Measurements from ENCODE around the gene PAXIP1.

Gene PAXIP1

DNA sequence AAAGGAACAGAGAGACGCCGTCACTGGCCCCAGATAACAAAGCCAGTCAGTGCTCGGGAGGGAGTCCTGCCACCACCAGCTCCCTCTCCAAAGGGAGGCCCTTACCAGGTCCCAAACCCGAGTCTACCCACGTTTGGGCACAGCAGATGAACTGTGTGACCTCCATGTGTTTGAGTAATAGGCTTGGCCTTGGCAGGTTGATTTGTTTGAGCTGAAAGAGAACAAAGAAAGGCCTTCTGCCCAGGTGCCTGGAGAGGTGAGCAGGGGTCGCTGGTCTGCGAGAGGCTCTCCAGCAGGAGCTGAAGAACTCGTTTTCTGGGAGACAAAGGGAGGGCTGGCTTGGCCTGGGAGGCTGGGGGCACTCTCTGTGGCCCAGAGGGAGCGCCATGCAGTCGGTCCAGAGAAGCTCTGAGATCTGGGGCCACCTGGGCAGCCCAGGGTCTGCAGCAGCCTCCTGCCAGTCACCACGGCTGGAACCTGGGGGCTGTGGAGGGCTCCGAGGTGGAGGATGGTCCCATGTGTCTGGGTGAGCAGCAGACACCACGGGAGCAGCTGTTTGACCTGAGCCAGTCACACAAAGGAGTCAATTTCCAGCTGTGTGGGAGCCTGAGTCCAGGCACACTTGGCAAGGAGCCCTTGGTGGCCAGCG is 99.7 kb downstream of the PAXIP1 start:
- TF ChIP-seq, protein P1, sequence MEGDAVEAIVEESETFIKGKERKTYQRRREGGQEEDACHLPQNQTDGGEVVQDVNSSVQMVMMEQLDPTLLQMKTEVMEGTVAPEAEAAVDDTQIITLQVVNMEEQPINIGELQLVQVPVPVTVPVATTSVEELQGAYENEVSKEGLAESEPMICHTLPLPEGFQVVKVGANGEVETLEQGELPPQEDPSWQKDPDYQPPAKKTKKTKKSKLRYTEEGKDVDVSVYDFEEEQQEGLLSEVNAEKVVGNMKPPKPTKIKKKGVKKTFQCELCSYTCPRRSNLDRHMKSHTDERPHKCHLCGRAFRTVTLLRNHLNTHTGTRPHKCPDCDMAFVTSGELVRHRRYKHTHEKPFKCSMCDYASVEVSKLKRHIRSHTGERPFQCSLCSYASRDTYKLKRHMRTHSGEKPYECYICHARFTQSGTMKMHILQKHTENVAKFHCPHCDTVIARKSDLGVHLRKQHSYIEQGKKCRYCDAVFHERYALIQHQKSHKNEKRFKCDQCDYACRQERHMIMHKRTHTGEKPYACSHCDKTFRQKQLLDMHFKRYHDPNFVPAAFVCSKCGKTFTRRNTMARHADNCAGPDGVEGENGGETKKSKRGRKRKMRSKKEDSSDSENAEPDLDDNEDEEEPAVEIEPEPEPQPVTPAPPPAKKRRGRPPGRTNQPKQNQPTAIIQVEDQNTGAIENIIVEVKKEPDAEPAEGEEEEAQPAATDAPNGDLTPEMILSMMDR (IDR thresholded peaks at IDR 0.05; ENCODE audit: borderline replicate concordance, insufficient read depth, low read depth, low read length): no peak
- H3K4me3 ChIP-seq (ENCODE audit: low read depth, low read length): no peak overlapping the region

DNA sequence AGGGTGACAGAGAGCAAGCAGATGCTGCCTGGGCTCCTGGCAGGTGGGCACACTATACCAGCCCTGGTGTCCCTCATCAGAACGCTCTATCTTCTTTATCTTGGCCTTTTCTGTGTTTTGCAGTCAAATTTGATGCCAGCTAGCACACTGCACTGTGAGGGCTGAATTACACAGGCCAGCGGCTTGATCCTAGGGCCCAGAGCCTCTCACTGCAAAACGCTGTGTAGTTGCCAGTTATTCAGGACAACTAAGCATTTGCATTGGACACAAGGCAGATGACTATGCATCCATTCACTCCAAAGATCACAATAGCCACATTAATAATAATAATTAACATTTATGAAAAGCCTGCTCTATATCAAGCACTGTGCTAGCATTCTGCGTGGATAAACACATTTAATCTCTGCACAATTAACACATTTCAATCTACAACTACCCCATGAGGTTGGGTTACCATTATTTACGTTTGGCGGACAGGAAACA is 100.3 kb downstream of the PAXIP1 start:
- TF ChIP-seq, protein P1 (IDR thresholded peaks at IDR 0.05; ENCODE audit: borderline replicate concordance, insufficient read depth, low read depth, low read length): no peak
- H3K4me3 ChIP-seq (ENCODE audit: low read depth, low read length): no peak overlapping the region

DNA sequence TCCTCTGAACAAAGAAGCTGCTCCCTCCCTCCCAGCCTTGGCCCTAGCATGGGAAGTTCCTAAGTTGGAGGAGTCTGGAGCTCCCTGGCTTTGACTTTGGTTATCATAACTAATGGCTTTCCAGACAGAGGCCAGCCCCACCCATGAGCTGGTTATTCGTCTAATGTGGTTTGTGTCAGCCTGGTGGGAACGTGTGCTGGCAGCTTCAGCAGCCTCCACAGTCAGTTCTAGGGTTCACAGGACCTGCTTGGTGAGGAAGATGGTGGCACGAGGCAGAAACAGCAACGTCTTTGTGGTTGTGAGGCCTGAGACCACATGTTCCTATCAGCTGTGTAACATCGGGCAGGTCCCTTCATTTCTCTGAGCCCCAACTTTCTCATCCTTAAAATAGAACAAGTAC is 103.1 kb downstream of the PAXIP1 start:
- no peak overlapping the region for H3K4me3 ChIP-seq (ENCODE audit: low read depth, low read length)
- TF ChIP-seq, protein P1 (IDR thresholded peaks at IDR 0.05; ENCODE audit: borderline replicate concordance, insufficient read depth, low read depth, low read length): no peak

DNA sequence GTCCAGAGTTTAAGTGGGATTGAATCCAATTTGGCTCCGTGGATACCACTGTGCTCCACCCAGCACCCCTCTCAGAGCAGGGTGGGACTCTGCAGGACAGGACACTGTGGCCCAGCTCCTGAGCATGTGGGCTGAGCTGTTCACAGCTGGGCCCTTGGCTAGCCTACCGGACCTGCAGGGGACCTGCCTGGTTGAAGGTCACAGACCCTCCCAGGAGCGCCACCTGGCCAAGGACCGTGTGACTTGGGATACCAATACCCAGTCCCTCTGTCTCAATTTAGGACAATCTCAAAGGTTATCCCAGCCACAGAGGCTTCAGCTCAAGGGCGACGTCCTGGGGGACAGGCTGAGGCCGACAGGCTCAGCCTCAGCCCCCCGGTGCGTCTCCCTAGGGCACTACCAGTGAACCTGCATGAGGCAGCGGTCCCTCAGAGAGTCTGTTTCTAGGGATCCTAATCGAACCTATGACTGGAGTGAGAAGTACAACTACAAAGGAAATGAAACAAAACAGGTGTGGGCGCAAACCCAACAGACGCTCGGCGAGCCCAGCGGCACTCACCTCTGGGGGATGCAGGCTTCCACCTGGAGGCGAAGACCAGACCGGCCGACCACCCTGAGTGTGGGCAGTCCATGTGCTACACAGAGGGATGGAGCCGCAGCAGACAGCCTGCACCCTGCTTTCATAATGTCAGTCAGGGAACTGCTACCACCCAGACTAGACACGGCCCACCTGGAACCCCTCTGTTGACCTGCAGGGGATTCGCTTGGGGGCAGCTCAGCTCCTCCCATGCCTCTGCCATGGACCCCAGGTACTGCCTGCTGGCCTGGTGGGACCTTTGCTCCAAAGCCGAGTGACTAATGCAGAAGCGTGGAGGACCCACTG is 103.7 kb downstream of the PAXIP1 start:
- TF ChIP-seq, protein P1 (IDR thresholded peaks at IDR 0.05; ENCODE audit: borderline replicate concordance, insufficient read depth, low read depth, low read length): no peak
- H3K4me3 ChIP-seq (ENCODE audit: low read depth, low read length): no peak overlapping the region

DNA sequence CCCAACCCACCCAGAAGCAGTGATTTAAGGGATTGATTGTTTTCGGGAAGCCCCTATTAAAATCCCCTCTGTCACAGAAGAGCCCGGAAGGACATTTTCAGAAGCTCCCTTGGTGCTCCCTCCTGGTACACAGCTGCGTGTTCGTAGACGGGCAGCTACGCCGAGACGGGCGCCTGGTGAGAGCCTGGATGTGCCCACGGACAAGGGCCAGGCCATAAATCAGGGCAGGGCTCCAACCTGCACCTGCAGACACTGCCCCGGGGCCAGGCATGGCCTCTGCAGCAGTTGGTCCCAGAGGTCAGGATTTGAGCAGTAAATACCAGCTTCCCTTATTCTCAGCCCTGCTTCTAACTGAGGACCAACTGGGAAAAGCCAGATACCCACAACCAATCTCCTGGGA is 106.8 kb downstream of the PAXIP1 start:
- no peak overlapping the region for H3K4me3 ChIP-seq (ENCODE audit: low read depth, low read length)
- TF ChIP-seq, protein P1 (IDR thresholded peaks at IDR 0.05; ENCODE audit: borderline replicate concordance, insufficient read depth, low read depth, low read length): no peak

Measured in GM12875 (cell line).